SU-DHL-6 (cell line): ENCODE data around the gene ADRB1.

Experiments
- H2AFZ ChIP-seq: fragments of 200-600 bp; sonication (generic); 2 replicates; pipeline ENCODE4 v1.6.1; 2014; ENCODE audit warnings: low read depth, mild to moderate bottlenecking, moderate library complexity, mixed read lengths, antibody characterized with exemption, low read length; ENCODE audit not compliant: severe bottlenecking
- H3F3A ChIP-seq: fragments of 200-600 bp; shearing (Covaris generic); 2 replicates; pipeline ENCODE4 v1.6.0; 2016; ENCODE audit warnings: antibody characterized with exemption, mild to moderate bottlenecking; ENCODE audit not compliant: insufficient read depth
- H3K27ac ChIP-seq: fragments of 200-600 bp; sonication (generic); 2 replicates; pipeline ENCODE4 v1.5.1; 2016; ENCODE audit warnings: low read depth, mild to moderate bottlenecking, low read length, moderate library complexity, mixed read lengths
- H3K27me3 ChIP-seq: fragments of 200-600 bp; sonication (generic), shearing (Covaris generic); 2 replicates; pipeline ENCODE4 v1.6.0; 2014; ENCODE audit warnings: mild to moderate bottlenecking, low read length
- H3K36me3 ChIP-seq: fragments of 200-600 bp; sonication (generic); 2 replicates; pipeline ENCODE4 v1.6.1; 2014; ENCODE audit warnings: mild to moderate bottlenecking, low read length, mixed read lengths
- H3K4me2 ChIP-seq: fragments of 300-600, 200-600 bp; shearing (Covaris generic), sonication (generic); 2 replicates; pipeline ENCODE4 v1.6.0; 2014; ENCODE audit warnings: low read length, low read depth, mild to moderate bottlenecking; ENCODE audit not compliant: poor library complexity, severe bottlenecking
- H3K4me3 ChIP-seq: fragments of 200-600 bp; sonication (generic); 2 replicates; pipeline ENCODE4 v1.5.1; 2014; ENCODE audit warnings: antibody characterized with exemption, low read length, mild to moderate bottlenecking, mixed read lengths; ENCODE audit not compliant: insufficient read depth, poor library complexity, severe bottlenecking
- H3K79me2 ChIP-seq: fragments of 200-600 bp; sonication (generic); 2 replicates; pipeline ENCODE4 v1.6.1; 2014; ENCODE audit warnings: mild to moderate bottlenecking, low read length, moderate library complexity; ENCODE audit not compliant: insufficient read depth
- H3K9ac ChIP-seq: fragments of 200-600 bp; sonication (generic); 2 replicates; pipeline ENCODE4 v1.7.0; 2014; ENCODE audit warnings: mild to moderate bottlenecking, low read length
- H3K9me2 ChIP-seq: fragments of 200-600 bp; sonication (generic); replicated peaks from 2 replicates; pipeline ENCODE4 v1.6.1; 2014; ENCODE audit warnings: low read length; ENCODE audit not compliant: insufficient read depth
- H3K9me3 ChIP-seq: fragments of 200-600 bp; sonication (generic); 2 replicates; pipeline ENCODE4 v1.6.1; 2014; ENCODE audit warnings: low read length, mixed read lengths; ENCODE audit not compliant: insufficient read depth
- H4K20me1 ChIP-seq: fragments of 200-600 bp; sonication (generic); 2 replicates; pipeline ENCODE4 v1.6.1; 2014; ENCODE audit warnings: low read depth, mild to moderate bottlenecking, antibody characterized with exemption, low read length, moderate library complexity, mixed read lengths
- EZH2phosphoT487 ChIP-seq: fragments of 200-600 bp; sonication (generic), shearing (Covaris generic); conservative IDR thresholded peaks from 2 replicates; pipeline ENCODE4 v1.6.1; 2018; ENCODE audit warnings: mild to moderate bottlenecking, antibody characterized with exemption, low read length, moderate library complexity, mixed read lengths
- TF ChIP-seq, protein P1 (sequence below): fragments of 200-600 bp; sonication (generic); IDR thresholded peaks from one replicate; pipeline ENCODE4 v1.5.1; 2017; ENCODE audit warnings: antibody characterized with exemption, mild to moderate bottlenecking, low read length, moderate library complexity; ENCODE audit not compliant: insufficient read depth, poor library complexity, severe bottlenecking

ADRB1 gene

DNA sequence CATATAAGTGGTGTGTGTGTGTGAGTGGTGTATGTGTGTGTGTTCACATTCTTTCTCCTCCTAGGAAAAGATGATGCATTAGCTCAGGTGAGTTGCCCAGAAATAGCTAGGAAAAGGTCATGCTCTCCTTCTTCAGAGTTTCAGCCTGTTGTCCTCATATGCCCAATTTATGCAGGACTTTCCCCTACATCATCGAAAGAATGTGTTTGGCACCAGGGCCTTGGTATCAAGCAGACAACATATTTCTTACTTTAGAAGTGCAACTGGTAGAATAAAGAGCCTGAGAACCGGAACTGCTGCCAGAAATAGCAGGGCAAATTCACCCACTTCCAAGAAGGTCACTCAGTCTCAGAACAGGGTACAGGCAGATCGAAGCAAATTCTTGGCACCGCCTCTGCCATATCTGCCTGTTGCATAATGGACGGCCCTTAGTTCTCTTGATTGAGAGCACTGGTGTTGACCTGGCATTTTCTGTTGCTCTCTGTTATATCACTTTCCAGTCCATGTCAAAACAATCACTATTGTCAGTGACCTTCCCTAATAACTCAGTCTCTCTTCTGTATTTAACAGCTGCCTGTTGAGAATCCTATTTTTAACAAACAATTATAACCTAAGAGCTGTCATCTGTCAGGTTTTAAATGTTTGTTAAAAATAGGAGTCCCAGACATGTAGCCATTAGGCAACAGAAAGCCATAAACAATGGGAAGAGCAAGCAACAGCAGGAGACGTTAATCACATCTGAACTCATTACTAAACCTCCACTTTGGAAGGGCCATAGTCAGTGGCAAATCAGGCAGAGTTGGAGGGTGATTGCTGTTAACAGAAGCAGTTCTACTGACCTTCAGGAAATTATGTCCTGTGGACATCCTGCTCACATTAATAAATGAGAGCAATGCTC lies 20.7 kb downstream of the ADRB1 start:
- Histone ChIP-seq H3K27me3 (no peaks in the 10 kb centered on the region), H3K9ac (no peak overlapping the region), H3K27ac (no peak overlapping the region), H3K4me2 (no peak overlapping the region), H3K4me3 (no peak overlapping the region), H2AFZ (no peak overlapping the region), H3K9me2 (no peaks in the 10 kb centered on the region), H3K79me2 (no peaks in the 10 kb centered on the region), H3F3A (no peaks in the 10 kb centered on the region), H3K9me3 (no peaks in the 10 kb centered on the region), H4K20me1 (no peaks in the 10 kb centered on the region), H3K36me3 (no peaks in the 10 kb centered on the region)
- TF ChIP-seq EZH2phosphoT487 = no peak
- TF ChIP-seq, protein P1, sequence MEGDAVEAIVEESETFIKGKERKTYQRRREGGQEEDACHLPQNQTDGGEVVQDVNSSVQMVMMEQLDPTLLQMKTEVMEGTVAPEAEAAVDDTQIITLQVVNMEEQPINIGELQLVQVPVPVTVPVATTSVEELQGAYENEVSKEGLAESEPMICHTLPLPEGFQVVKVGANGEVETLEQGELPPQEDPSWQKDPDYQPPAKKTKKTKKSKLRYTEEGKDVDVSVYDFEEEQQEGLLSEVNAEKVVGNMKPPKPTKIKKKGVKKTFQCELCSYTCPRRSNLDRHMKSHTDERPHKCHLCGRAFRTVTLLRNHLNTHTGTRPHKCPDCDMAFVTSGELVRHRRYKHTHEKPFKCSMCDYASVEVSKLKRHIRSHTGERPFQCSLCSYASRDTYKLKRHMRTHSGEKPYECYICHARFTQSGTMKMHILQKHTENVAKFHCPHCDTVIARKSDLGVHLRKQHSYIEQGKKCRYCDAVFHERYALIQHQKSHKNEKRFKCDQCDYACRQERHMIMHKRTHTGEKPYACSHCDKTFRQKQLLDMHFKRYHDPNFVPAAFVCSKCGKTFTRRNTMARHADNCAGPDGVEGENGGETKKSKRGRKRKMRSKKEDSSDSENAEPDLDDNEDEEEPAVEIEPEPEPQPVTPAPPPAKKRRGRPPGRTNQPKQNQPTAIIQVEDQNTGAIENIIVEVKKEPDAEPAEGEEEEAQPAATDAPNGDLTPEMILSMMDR = no peak

DNA sequence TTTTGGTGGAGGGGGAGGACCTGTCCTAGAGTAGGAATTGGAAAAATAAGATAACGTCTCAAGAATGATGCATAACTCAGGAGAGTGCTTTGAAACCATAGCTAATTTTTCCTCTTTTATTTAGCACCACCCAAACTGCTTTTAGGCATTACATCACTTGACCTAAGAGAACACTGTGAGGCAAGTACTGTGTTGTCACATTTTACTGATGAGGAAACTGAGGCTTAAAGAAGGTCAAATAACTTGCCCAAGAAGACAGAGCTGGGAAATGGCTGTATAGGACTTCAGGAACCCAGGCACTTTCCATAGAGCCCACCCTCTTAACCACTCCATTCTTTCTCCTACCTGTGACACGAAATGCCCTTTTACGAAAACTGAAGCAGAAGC lies 21.4 kb downstream of the ADRB1 start:
- H3K9ac ChIP-seq = no peak overlapping the region
- no peak overlapping the region for H2AFZ ChIP-seq
- H3K9me3 ChIP-seq = no peaks in the 10 kb centered on the region

DNA sequence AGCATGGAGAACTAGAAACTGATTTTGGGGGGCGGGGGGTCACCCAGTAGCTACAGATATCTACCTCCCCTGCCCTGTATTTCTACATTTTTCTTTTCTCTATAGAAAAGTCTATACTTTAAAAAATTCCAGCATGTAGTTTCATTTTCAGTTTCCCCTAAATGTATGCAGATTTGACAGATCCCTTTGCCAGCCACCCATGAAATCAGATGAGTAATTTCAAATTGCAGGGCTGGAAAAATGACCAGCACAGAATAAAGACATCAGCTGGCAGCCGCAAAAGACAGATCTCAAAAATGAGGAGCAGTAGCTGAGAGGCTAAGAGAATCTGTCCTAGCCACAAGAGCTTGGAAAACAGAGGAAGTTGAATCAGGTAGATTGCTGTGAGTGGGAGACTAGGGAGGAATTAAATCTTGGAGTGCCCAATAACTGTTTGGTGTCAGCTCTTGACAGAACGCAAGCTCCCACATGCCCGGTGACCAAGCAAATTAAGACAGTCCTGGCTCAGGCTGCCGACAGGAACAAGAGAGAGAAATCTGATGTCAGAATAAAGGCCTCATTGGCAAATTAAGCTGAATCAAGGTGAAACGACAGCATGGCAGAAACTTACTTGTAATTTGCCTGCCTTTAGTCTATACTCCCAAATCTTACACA lies 24.5 kb downstream of the ADRB1 start:
- Histone ChIP-seq H3K4me2 (no peak overlapping the region), H3K36me3 (no peaks in the 10 kb centered on the region), H3K27ac (no peak overlapping the region), H3F3A (no peaks in the 10 kb centered on the region), H3K9me3 (no peaks in the 10 kb centered on the region), H2AFZ (no peak overlapping the region), H3K79me2 (no peaks in the 10 kb centered on the region), H3K4me3 (no peak overlapping the region), H3K9ac (no peak overlapping the region), H3K27me3 (no peaks in the 10 kb centered on the region), H4K20me1 (no peaks in the 10 kb centered on the region), H3K9me2 (no peaks in the 10 kb centered on the region)
- TF ChIP-seq, protein P1 = no peak
- TF ChIP-seq EZH2phosphoT487 = no peak

More for the DNA sequence above, 21.4 kb downstream of the ADRB1 start:
- Histone ChIP-seq H3K9me2 (no peaks in the 10 kb centered on the region), H3K36me3 (no peaks in the 10 kb centered on the region), H3K27me3 (no peaks in the 10 kb centered on the region), H3K4me3 (no peak overlapping the region), H3K79me2 (no peaks in the 10 kb centered on the region), H3K27ac (no peak overlapping the region), H4K20me1 (no peaks in the 10 kb centered on the region), H3F3A (no peaks in the 10 kb centered on the region), H3K4me2 (no peak overlapping the region)
- TF ChIP-seq, protein P1 = no peak
- no peak for TF ChIP-seq EZH2phosphoT487
